OCI-LY7 (cell line): ENCODE measurements around the gene SLC25A26. TPM values are rescaled to one million over a fixed set of nuclear protein-coding genes. Genes with fewer than 3 reads are reported as not detected.
A peak's percentile ranks its signal among the peaks of the same experiment; 100 is the strongest.

Experiments
- BruUV-seq: library from RNA; stranded (reverse); fragments of 400-500 nt; replicated peaks from 2 replicates; lab custom pipeline; 2021; lab: Mats Ljungman, UMichigan
- CTCF ChIA-PET: fragments of 300-600 bp; sonication (Branson Sonifier 250); formaldehyde crosslinking; loops from one replicate; lab custom pipeline; 2022; ENCODE audit warnings: antibody characterized with exemption; ENCODE audit not compliant: unreplicated experiment; lab: Charles Lee
- POLR2A ChIA-PET: fragments of 300-600 bp; sonication (Branson Sonifier 250); formaldehyde crosslinking; loops from one replicate; lab custom pipeline; 2022; ENCODE audit warnings: antibody characterized with exemption; lab: Charles Lee
- DNase-seq: peaks from one replicate; pipeline ENCODE4 v3.0.0-alpha.2; 2015; ENCODE audit warnings: low spot score
- H2AFZ ChIP-seq: fragments of 200-600 bp; sonication (generic), shearing (Covaris generic); 2 replicates; pipeline ENCODE4 v1.6.1; 2014; ENCODE audit warnings: mild to moderate bottlenecking, antibody characterized with exemption, low read length, moderate library complexity
- H3K27ac ChIP-seq: fragments of 200-600 bp; sonication (generic); 2 replicates; pipeline ENCODE4 v1.5.1; 2014; ENCODE audit warnings: mixed run types, low read depth, mild to moderate bottlenecking, moderate library complexity, low read length, inconsistent platforms; ENCODE audit not compliant: poor library complexity, severe bottlenecking
- H3K36me3 ChIP-seq: fragments of 200-600 bp; sonication (generic); 2 replicates; pipeline ENCODE4 v1.6.1; 2014; ENCODE audit warnings: mild to moderate bottlenecking, antibody characterized with exemption, low read length, moderate library complexity, mixed read lengths; ENCODE audit not compliant: insufficient read depth
- H3K4me1 ChIP-seq: fragments of 200-600 bp; sonication (generic); 2 replicates; pipeline ENCODE4 v1.5.1; 2014; ENCODE audit warnings: mild to moderate bottlenecking, low read length; ENCODE audit not compliant: insufficient read depth, poor library complexity, severe bottlenecking
- H3K4me2 ChIP-seq: fragments of 200-600 bp; sonication (generic); 2 replicates; pipeline ENCODE4 v1.6.1; 2014; ENCODE audit warnings: mild to moderate bottlenecking, low read length
- H3K4me3 ChIP-seq: fragments of 200-600 bp; sonication (generic); 2 replicates; pipeline ENCODE4 v1.5.1; 2014; ENCODE audit warnings: mild to moderate bottlenecking, low read depth, low read length; ENCODE audit not compliant: poor library complexity, severe bottlenecking
- H3K79me2 ChIP-seq: fragments of 200-600 bp; sonication (generic); 2 replicates; pipeline ENCODE4 v1.6.1; 2016; ENCODE audit warnings: low read depth, mild to moderate bottlenecking, low read length, moderate library complexity, mixed read lengths; ENCODE audit not compliant: insufficient read depth
- H3K9me2 ChIP-seq: fragments of 200-600 bp; sonication (generic); 2 replicates; pipeline ENCODE4 v1.6.1; 2016; ENCODE audit warnings: mild to moderate bottlenecking, low read length, mixed read lengths; ENCODE audit not compliant: insufficient read depth
- H3K9me3 ChIP-seq: fragments of 200-600 bp; sonication (generic); 2 replicates; pipeline ENCODE4 v1.6.1; 2014; ENCODE audit warnings: mild to moderate bottlenecking, mixed run types, low read length, mixed read lengths
- H4K20me1 ChIP-seq: fragments of 200-600 bp; sonication (generic); 2 replicates; pipeline ENCODE4 v1.6.1; 2014; ENCODE audit warnings: mild to moderate bottlenecking, antibody characterized with exemption, low read length, moderate library complexity, mixed read lengths; ENCODE audit not compliant: insufficient read depth
- EZH2phosphoT487 ChIP-seq: fragments of 200-600 bp; sonication (generic); IDR thresholded peaks from 2 replicates; pipeline ENCODE4 v1.6.1; 2018; ENCODE audit warnings: low read depth, borderline replicate concordance, mild to moderate bottlenecking, mixed run types, antibody characterized with exemption, low read length, moderate library complexity, mixed read lengths
- intact Hi-C: fragments of 100-400 bp; cut with micrococcal nuclease; formaldehyde crosslinking; loops from one replicate; pipeline ENCODE4 v1.10.0; 2022; ENCODE audit not compliant: unreplicated experiment
- total RNA-seq, 2 experiments: library from RNA; depleted of rRNA in 1 of 2; stranded (reverse); fragments of >200 nt in 1 of 2; shearing (Covaris generic) in 1 of 2; gene quantifications; 2 replicates each; pipeline ENCODE4 v1.2.3, GENCODE V29; 2014 to 2022
- TF ChIP-seq, protein P1 (sequence below): fragments of 200-600 bp; sonication (generic); conservative IDR thresholded peaks from 2 replicates; pipeline ENCODE4 v1.5.1; 2014; ENCODE audit warnings: mild to moderate bottlenecking, antibody characterized with exemption, low read length, moderate library complexity, mixed read lengths

Gene SLC25A26
- total RNA-seq, 2 experiments from 2014 or later: 9.8 to 14.2 TPM

DNA sequence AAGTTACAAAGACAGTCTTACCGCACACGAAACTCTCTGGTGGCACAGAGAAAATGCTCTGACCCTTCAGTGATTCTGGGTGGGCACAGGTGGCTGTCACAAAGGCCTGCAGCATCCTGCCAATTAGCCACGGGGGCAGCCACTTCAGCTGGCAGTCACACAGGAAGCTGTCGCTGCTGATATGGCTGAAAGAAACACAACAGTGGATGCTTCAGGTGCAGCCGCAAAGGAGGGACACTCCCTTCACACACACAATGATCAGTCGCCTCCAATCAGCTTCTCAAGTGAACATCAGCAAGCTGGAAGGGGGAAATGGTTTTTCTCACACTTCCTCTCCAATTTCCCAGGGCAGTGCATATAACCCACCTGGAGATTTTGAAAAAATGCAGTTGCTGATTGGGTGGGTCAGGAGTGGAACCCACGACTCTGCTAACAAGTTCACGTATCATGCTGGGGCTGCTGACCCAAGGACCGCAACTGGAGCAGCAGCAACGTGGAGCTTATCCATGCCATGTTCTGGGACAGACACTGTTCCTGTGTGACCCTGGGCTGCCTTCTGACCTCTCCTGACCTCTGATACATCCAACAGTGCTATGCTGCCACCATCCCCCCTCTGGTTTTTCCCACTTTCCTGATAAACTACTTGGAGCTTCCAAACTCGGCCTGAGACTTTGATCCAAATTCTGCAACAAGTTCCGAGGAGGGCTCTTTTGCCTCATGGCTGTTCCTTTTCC is 173.4 kb downstream of the SLC25A26 start:
- no peak overlapping the region for H2AFZ ChIP-seq
- H3K4me1 ChIP-seq: peaks cover 27% of the 10 kb centered on the region
- H3K27ac ChIP-seq: no peak overlapping the region
- CTCF ChIA-PET: interaction anchor here (0.6 kb wide), 1 partner anchor 158 kb away, joined by 6 read pairs; no protein-coding TSS in a partner anchor
- no peak for TF ChIP-seq EZH2phosphoT487
- TF ChIP-seq, protein P1, sequence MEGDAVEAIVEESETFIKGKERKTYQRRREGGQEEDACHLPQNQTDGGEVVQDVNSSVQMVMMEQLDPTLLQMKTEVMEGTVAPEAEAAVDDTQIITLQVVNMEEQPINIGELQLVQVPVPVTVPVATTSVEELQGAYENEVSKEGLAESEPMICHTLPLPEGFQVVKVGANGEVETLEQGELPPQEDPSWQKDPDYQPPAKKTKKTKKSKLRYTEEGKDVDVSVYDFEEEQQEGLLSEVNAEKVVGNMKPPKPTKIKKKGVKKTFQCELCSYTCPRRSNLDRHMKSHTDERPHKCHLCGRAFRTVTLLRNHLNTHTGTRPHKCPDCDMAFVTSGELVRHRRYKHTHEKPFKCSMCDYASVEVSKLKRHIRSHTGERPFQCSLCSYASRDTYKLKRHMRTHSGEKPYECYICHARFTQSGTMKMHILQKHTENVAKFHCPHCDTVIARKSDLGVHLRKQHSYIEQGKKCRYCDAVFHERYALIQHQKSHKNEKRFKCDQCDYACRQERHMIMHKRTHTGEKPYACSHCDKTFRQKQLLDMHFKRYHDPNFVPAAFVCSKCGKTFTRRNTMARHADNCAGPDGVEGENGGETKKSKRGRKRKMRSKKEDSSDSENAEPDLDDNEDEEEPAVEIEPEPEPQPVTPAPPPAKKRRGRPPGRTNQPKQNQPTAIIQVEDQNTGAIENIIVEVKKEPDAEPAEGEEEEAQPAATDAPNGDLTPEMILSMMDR: no peak
- POLR2A ChIA-PET: interaction anchor here (0.6 to 1.2 kb wide), 5 partner anchors 12 to 285 kb away, joined by 3 to 5 read pairs (median 3); no protein-coding TSS in a partner anchor
- intact Hi-C loops: no loop called here
- H3K79me2 ChIP-seq: peaks cover 16% of the 10 kb centered on the region
- no peak overlapping the region for H3K4me2 ChIP-seq
- no peaks in the 10 kb centered on the region for H3K9me3 ChIP-seq
- H4K20me1 ChIP-seq: 0 out of 2 replicates have a peak, but pooled peaks cover 4% of the 10 kb centered on the region
- H3K36me3 ChIP-seq: peaks cover 100% of the 10 kb centered on the region
- DNase-seq: peak; percentile 28
- no peaks in the 10 kb centered on the region for H3K9me2 ChIP-seq
- no peak overlapping the region for H3K4me3 ChIP-seq
- BruUV-seq: no TSS peak

DNA sequence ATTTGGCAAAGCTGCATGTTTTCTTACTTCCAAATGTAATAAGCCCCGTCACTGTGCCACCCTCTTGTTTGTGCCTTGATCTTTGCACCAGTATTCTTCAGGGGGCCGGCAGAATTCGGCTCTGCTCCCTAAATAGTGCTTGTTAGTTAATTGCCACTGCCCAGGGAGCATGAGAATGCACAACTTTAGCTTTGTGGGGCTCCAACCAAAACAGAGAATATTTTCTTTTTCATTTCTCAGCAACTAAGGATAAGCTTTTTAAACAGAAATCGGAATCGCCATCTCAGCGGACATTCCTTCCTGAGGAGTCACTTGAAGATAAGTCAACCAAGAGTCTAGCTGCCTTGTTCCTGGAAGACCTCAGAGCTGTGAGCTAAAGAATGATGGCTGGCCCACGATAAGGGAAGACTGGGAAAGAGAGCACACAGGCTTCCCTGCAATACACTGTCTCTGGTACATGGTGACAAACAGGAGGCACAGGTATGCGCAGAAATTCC is 174.0 kb downstream of the SLC25A26 start:
- Histone ChIP-seq H3K4me2 (no peak overlapping the region), H3K9me3 (no peaks in the 10 kb centered on the region), H3K4me1 (peaks cover 21% of the 10 kb centered on the region), H4K20me1 (0 out of 2 replicates have a peak, but pooled peaks cover 4% of the 10 kb centered on the region), H2AFZ (no peak overlapping the region), H3K9me2 (no peaks in the 10 kb centered on the region), H3K4me3 (no peak overlapping the region), H3K36me3 (peaks cover 100% of the 10 kb centered on the region), H3K27ac (no peak overlapping the region), H3K79me2 (peaks cover 10% of the 10 kb centered on the region)
- intact Hi-C loops: no loop called here
- no TSS peak for BruUV-seq
- ChIA-PET POLR2A (interaction anchor here (0.6 to 1.2 kb wide), 5 partner anchors 13 to 285 kb away, joined by 3 to 5 read pairs (median 3); no protein-coding TSS in a partner anchor), CTCF (interaction anchor here (0.6 kb wide), 1 partner anchor 159 kb away, joined by 6 read pairs; no protein-coding TSS in a partner anchor)
- TF ChIP-seq EZH2phosphoT487: no peak
- TF ChIP-seq, protein P1: no peak
- DNase-seq: no peak
